K562 (cell line): ENCODE results near the gene CSKMT. TPM values are rescaled to one million over a fixed set of nuclear protein-coding genes. Genes with fewer than 3 reads are reported as not detected.
A peak's percentile ranks its signal among the peaks of the same experiment; 100 is the strongest.

ENCODE experiments used
- ATAC-seq: fragments of 200-7000 bp; cut with Tn5 transposase; 3 replicates; pipeline ENCODE4 v1.9.1; 2020; ENCODE audit warnings: moderate library complexity
- BruUV-seq: library from RNA; stranded (reverse); fragments of 400-500 nt; replicated peaks from 2 replicates; lab custom pipeline; 2021; lab: Mats Ljungman, UMichigan
- CTCF ChIA-PET: fragments of 300-600 bp; formaldehyde crosslinking; extraction: SDS; loops from one replicate; lab custom pipeline; 2021; ENCODE audit warnings: low intra/inter-chr PET ratio; lab: Yijun Ruan, JAX
- POLR2A ChIA-PET: fragments of 300-600, 350-650 bp; sonication (Branson Sonifier 250); formaldehyde crosslinking; extraction: SDS; loops from one replicate; lab custom pipeline; 2021; ENCODE audit warnings: antibody characterized with exemption, inconsistent platforms; lab: Yijun Ruan, JAX
- DNase-seq, 4 experiments: peaks; one replicate each; pipeline versions ENCODE4 v3.0.0 to v3.0.0-alpha.2; 2011 to 2018; ENCODE audit warnings: low spot score in 3 of 4, mixed read lengths in 3 of 4; ENCODE audit errors: extremely low read depth in 1 of 4
- FAIRE-seq: peaks from 2 replicates; lab custom pipeline; 2011; peaks lifted over from hg19 to GRCh38; lab: Jason Lieb, UNC
- H2AFZ ChIP-seq: 2 replicates; pipeline ENCODE4 v1.6.0; 2011; ENCODE audit warnings: low read depth, low read length, control low read depth, inconsistent platforms
- H3K27ac ChIP-seq: fragments of 200-600 bp; 3 replicates; pipeline ENCODE4 v1.8.0; 2011; ENCODE audit warnings: low read depth, mild to moderate bottlenecking, control low read depth, inconsistent platforms, low read length, moderate library complexity, mixed read lengths; ENCODE audit errors: extremely low read depth
- H3K27me3 ChIP-seq, 2 experiments: fragments of 300-600 bp in 1 of 2; 2 replicates in 1 of 2; 3 replicates in 1 of 2; pipeline versions ENCODE4 v1.6.0 to v1.8.0; 2011; ENCODE audit warnings: inconsistent platforms in 2 of 2, low read length in 2 of 2, mild to moderate bottlenecking in 1 of 2, mixed read lengths in 1 of 2, moderate library complexity in 1 of 2; ENCODE audit not compliant: control insufficient read depth in 2 of 2, insufficient read depth in 2 of 2
- H3K36me3 ChIP-seq: fragments of 300-600 bp; 3 replicates; pipeline ENCODE4 v1.8.0; 2011; ENCODE audit warnings: mild to moderate bottlenecking, low read length, inconsistent platforms; ENCODE audit not compliant: control insufficient read depth, insufficient read depth
- H3K4me1 ChIP-seq, 2 experiments: fragments of 200-600 bp in 1 of 2; replicated peaks in 1 of 2; 2 replicates in 1 of 2; 3 replicates in 1 of 2; pipeline versions ENCODE4 v1.5.1 to v1.8.0; 2011; ENCODE audit warnings: inconsistent platforms in 2 of 2, low read length in 2 of 2, mild to moderate bottlenecking in 1 of 2, mixed read lengths in 1 of 2, moderate library complexity in 1 of 2; ENCODE audit not compliant: control insufficient read depth in 2 of 2, insufficient read depth in 2 of 2
- H3K4me2 ChIP-seq: 2 replicates; pipeline ENCODE4 v1.6.1; 2011; ENCODE audit warnings: low read length, control low read depth, inconsistent platforms, mixed read lengths; ENCODE audit not compliant: insufficient read depth
- H3K4me3 ChIP-seq: fragments of 200-600 bp; sonication (generic), shearing (Covaris generic); 2 replicates; pipeline ENCODE4 v1.5.1; 2016; ENCODE audit warnings: control low read depth, inconsistent platforms
- H3K79me2 ChIP-seq: fragments of 200-600 bp; 3 replicates; pipeline ENCODE4 v1.8.0; 2011; ENCODE audit warnings: low read length, inconsistent platforms; ENCODE audit not compliant: control insufficient read depth, insufficient read depth
- H3K9ac ChIP-seq, 2 experiments: 2 replicates each; pipeline versions ENCODE4 v1.6.0 to v1.6.1; 2011; ENCODE audit warnings: low read depth in 2 of 2, low read length in 2 of 2, control low read depth in 1 of 2, inconsistent platforms in 1 of 2, mild to moderate bottlenecking in 1 of 2, mixed read lengths in 1 of 2; ENCODE audit not compliant: insufficient read depth in 1 of 2
- H3K9me1 ChIP-seq: one replicate; pipeline ENCODE4 v1.6.0; 2011; ENCODE audit warnings: inconsistent platforms, mild to moderate bottlenecking, low read length, moderate library complexity; ENCODE audit not compliant: control insufficient read depth, insufficient read depth
- H3K9me3 ChIP-seq: replicated peaks from 2 replicates; pipeline ENCODE4 v1.5.1; 2011; ENCODE audit warnings: low read depth, low read length, inconsistent platforms; ENCODE audit not compliant: control insufficient read depth, insufficient read depth
- H4K20me1 ChIP-seq: replicated peaks from 2 replicates; pipeline ENCODE4 v1.6.1; 2011; ENCODE audit warnings: low read length, inconsistent platforms, mixed read lengths; ENCODE audit not compliant: control insufficient read depth, insufficient read depth
- HDAC2 ChIP-seq: fragments of 450-650 bp; IDR thresholded peaks from 2 replicates; pipeline ENCODE4 v1.6.1; 2016; ENCODE audit warnings: mild to moderate bottlenecking
- IFI16 ChIP-seq: fragments of 250-450 bp; sonication (Bioruptor Pico); IDR thresholded peaks from 2 replicates; pipeline ENCODE4 v2.1.2; 2022; ENCODE audit warnings: mild to moderate bottlenecking, inconsistent platforms
- ILK ChIP-seq: fragments of 450-650 bp; IDR thresholded peaks from 2 replicates; pipeline ENCODE4 v1.6.1; 2016; ENCODE audit warnings: missing genetic modification characterization, low read depth, mild to moderate bottlenecking, missing compliant biosample characterization, moderate library complexity, borderline replicate concordance
- MAFK ChIP-seq: IDR thresholded peaks from 2 replicates; pipeline ENCODE4 v1.6.1; 2011; ENCODE audit warnings: low read length, improper control_type of control experiment
- TBL1XR1 ChIP-seq, 2 experiments: IDR thresholded peaks; 2 replicates each; pipeline ENCODE4 v1.6.1; 2012; ENCODE audit warnings: improper control_type of control experiment in 2 of 2, low read length in 2 of 2, mild to moderate bottlenecking in 1 of 2
- TFAP4 ChIP-seq: sonication (generic); formaldehyde crosslinking; IDR thresholded peaks from 2 replicates; pipeline ENCODE4 v1.8.0; 2022; ENCODE audit warnings: missing genetic modification reagents, mild to moderate bottlenecking, moderate library complexity, borderline replicate concordance
- XRCC3 ChIP-seq: fragments of 450-650 bp; IDR thresholded peaks from 2 replicates; pipeline ENCODE4 v1.6.1; 2017; ENCODE audit warnings: mild to moderate bottlenecking, moderate library complexity
- WGBS: fragments of 100-300 bp; shearing (Covaris generic); methylation state at CpG from one replicate; pipeline ENCODE4 v1.1.6; 2016; ENCODE audit warnings: low coverage, mixed read lengths; ENCODE audit not compliant: insufficient coverage; ENCODE audit errors: missing lambda C conversion rate; 5-methylcytosine and 5-hydroxymethylcytosine counted together
- in situ Hi-C: fragments of 300-500 bp; cut with MboI; formaldehyde crosslinking; loops from 4 replicates; pipeline ENCODE4 v1.15.0; 2018; ENCODE audit warnings: inconsistent platforms, mixed read lengths
- intact Hi-C: fragments of 100-400 bp; cut with micrococcal nuclease; formaldehyde crosslinking; loops from 2 replicates; pipeline ENCODE4 v1.14.2; 2022
- polyA plus RNA-seq, 8 experiments: library from polyadenylated mRNA; depleted of rRNA in 4 of 8; stranded (reverse) in 5 of 8; unstranded in 3 of 8; fragments of >200 nt; fragmentation: Nextera tagmentation in 2 of 8; fragmentation: Illumina TruSeq in 1 of 8; extraction: Ambion mirVana in 2 of 8; extraction: Trizol in 1 of 8; gene quantifications; 2 replicates each; pipeline versions ENCODE4 v1.2.1 to v1.2.3, GENCODE V29; 2011 to 2014; ENCODE audit warnings: inconsistent platforms in 1 of 8, missing spikeins in 1 of 8
- total RNA-seq, 7 experiments: library from RNA; depleted of rRNA in 6 of 7; stranded (reverse); fragments of >200 nt in 6 of 7; fragmentation: Illumina TruSeq in 2 of 7; extraction: Trizol in 2 of 7; gene quantifications; 2 replicates each; pipeline versions ENCODE4 v1.2.1 to v1.2.3, GENCODE V29; 2011 to 2021; ENCODE audit warnings: low replicate concordance in 1 of 7

CSKMT gene
- total and polyA plus RNA-seq, 9 of the 15 experiments (the other 6 are each of a cell fraction or from before 2014, with no cell fraction given): 10.3 to 108 (median 27.2) TPM

GRCh38 chr11:62677156-62677555, 12.0 kb downstream of the CSKMT start:
- TF ChIP-seq TFAP4 (CRISPR knock-in tag) (peak; percentile 5; the same call in 1 of the 2 replicates), XRCC3 (no peak), IFI16 (CRISPR knock-in tag) (no peak), HDAC2 (no peak)
- Histone ChIP-seq H3K9ac (peak overlapping the region; percentile 85 to 99; a peak in 2 of 4 replicates), H3K4me2 (peak overlapping the region; percentile 83), H3K9me1 (no peaks in the 10 kb centered on the region), H3K9me3 (no peaks in the 10 kb centered on the region), H2AFZ (no peak overlapping the region), H4K20me1 (no peaks in the 10 kb centered on the region), H3K27me3 (no peaks in the 10 kb centered on the region), H3K27ac (no peak overlapping the region), H3K36me3 (peaks cover 51% of the 10 kb centered on the region), H3K79me2 (peaks cover 58% of the 10 kb centered on the region), H3K4me3 (peak overlapping the region; percentile 81; the same call in 1 of the 2 replicates), H3K4me1 (peaks cover 37 to 51% of the 10 kb centered on the region in 2 experiments; a peak in 4 of 5 replicates)
- intact Hi-C loops (no loop called here), in situ Hi-C loops (no loop called here)
- ATAC-seq: no peak
- BruUV-seq: no TSS peak
- WGBS: 42% methylated on average over 6 of the region's 6 CpGs
- DNase-seq: no peak
- ChIA-PET POLR2A (interaction anchor here (0.6 to 5.4 kb wide), 9 partner anchors 10 to 179 kb away, joined by 3 to 57 read pairs (median 5); partner anchors contain the start of genes C11orf98, CSKMT and LRRN4CL), CTCF (no interaction called here)
- no peak for FAIRE-seq

- DNase-seq (no peak), FAIRE-seq (no peak), ATAC-seq (no peak)
- peak overlapping the region; percentile 83 for H3K4me2 ChIP-seq
- H3K9me1 ChIP-seq: no peaks in the 10 kb centered on the region
- H3K27me3 ChIP-seq: no peaks in the 10 kb centered on the region
- peaks cover 52% of the 10 kb centered on the region for H3K79me2 ChIP-seq
- H3K4me1 ChIP-seq: peaks cover 37 to 51% of the 10 kb centered on the region in 2 experiments; a peak in 4 of 5 replicates
- TF ChIP-seq TBL1XR1 (IDR thresholded peaks at IDR 0.05; ENCODE audit: low read length in 2 of 2): no peak
- TF ChIP-seq ILK (tag): no peak
- TF ChIP-seq MAFK: no peak
- intact Hi-C loops (no loop called here), in situ Hi-C loops (no loop called here)
- ChIA-PET POLR2A (interaction anchor here (0.6 to 5.4 kb wide), 7 partner anchors 11 to 179 kb away, joined by 3 to 57 read pairs (median 4); partner anchors contain the start of genes BSCL2, C11orf98, CSKMT and GNG3), CTCF (no interaction called here)
- H3K27ac ChIP-seq: peak overlapping the region; percentile 80; the same call in 2 of the 3 replicates
- H3K9ac ChIP-seq: peak overlapping the region; percentile 85 to 99
- BruUV-seq: no TSS peak
- WGBS: 20% methylated on average over 14 of the region's 15 CpGs
- peaks cover 50% of the 10 kb centered on the region for H3K36me3 ChIP-seq
- peak overlapping the region; percentile 81 for H3K4me3 ChIP-seq
- no peak overlapping the region for H2AFZ ChIP-seq
- no peaks in the 10 kb centered on the region for H4K20me1 ChIP-seq
- no peaks in the 10 kb centered on the region for H3K9me3 ChIP-seq
These were observed 12.6 kb downstream of the CSKMT start for GRCh38 chr11:62677714-62678113.
